ENCODE measurements around the gene RANBP1.

- TF ChIP-seq, protein P1, sequence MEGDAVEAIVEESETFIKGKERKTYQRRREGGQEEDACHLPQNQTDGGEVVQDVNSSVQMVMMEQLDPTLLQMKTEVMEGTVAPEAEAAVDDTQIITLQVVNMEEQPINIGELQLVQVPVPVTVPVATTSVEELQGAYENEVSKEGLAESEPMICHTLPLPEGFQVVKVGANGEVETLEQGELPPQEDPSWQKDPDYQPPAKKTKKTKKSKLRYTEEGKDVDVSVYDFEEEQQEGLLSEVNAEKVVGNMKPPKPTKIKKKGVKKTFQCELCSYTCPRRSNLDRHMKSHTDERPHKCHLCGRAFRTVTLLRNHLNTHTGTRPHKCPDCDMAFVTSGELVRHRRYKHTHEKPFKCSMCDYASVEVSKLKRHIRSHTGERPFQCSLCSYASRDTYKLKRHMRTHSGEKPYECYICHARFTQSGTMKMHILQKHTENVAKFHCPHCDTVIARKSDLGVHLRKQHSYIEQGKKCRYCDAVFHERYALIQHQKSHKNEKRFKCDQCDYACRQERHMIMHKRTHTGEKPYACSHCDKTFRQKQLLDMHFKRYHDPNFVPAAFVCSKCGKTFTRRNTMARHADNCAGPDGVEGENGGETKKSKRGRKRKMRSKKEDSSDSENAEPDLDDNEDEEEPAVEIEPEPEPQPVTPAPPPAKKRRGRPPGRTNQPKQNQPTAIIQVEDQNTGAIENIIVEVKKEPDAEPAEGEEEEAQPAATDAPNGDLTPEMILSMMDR (IDR thresholded peaks at IDR 0.05) = no peak
- no peak for TF ChIP-seq EP300 (IDR thresholded peaks at IDR 0.05)
These were observed 29.4 kb downstream of the RANBP1 start for GRCh38 chr22:20145206-20145831.
